H1 (cell line): ENCODE results near the gene CHMP5. TPM values are rescaled to one million over a fixed set of nuclear protein-coding genes. Genes with fewer than 3 reads are reported as not detected.

ENCODE experiments used
- CTCF ChIA-PET: fragments of 300-600 bp; sonication (Branson Sonifier 250); formaldehyde crosslinking; loops from one replicate; lab custom pipeline; 2021; ENCODE audit not compliant: partially characterized antibody; lab: Charles Lee
- POLR2A ChIA-PET: fragments of 300-600 bp; sonication (Branson Sonifier 250); formaldehyde crosslinking; loops from one replicate; lab custom pipeline; 2021; ENCODE audit warnings: inconsistent platforms; ENCODE audit not compliant: partially characterized antibody; lab: Charles Lee
- DNase-seq, 2 experiments: peaks; one replicate each; pipeline versions ENCODE4 v3.0.0 to v3.0.0-alpha.2; 2010 to 2022; ENCODE audit warnings: low spot score in 2 of 2, low read depth in 1 of 2, mixed read lengths in 1 of 2
- FAIRE-seq: peaks from 2 replicates; lab custom pipeline; 2011; peaks lifted over from hg19 to GRCh38; lab: Jason Lieb, UNC
- H2AFZ ChIP-seq: 2 replicates; pipeline ENCODE4 v1.8.1; 2012; ENCODE audit warnings: low read length, inconsistent platforms
- H2AK5ac ChIP-seq: 2 replicates; pipeline ENCODE4 v1.6.1; 2013; ENCODE audit warnings: low read depth, low read length
- H2BK120ac ChIP-seq: replicated peaks from 2 replicates; pipeline ENCODE3; 2013; ENCODE audit warnings: low read depth, low read length, inconsistent platforms
- H2BK12ac ChIP-seq: 2 replicates; pipeline ENCODE4 v1.6.1; 2013; ENCODE audit warnings: low read depth, low read length
- H2BK15ac ChIP-seq: 2 replicates; pipeline ENCODE4 v1.6.1; 2013; ENCODE audit warnings: low read length
- H2BK20ac ChIP-seq: 2 replicates; pipeline ENCODE4 v1.6.1; 2013; ENCODE audit warnings: low read length
- H2BK5ac ChIP-seq: 2 replicates; pipeline ENCODE4 v1.6.1; 2013; ENCODE audit warnings: low read depth, low read length
- H3K14ac ChIP-seq: 2 replicates; pipeline ENCODE4 v1.6.1; 2013; ENCODE audit warnings: inconsistent platforms; ENCODE audit not compliant: insufficient read length
- H3K18ac ChIP-seq: 2 replicates; pipeline ENCODE4 v1.6.1; 2013; ENCODE audit warnings: low read length; ENCODE audit errors: extremely low read depth
- H3K23ac ChIP-seq: 2 replicates; pipeline ENCODE4 v1.6.1; 2013; ENCODE audit warnings: inconsistent platforms; ENCODE audit not compliant: insufficient read length
- H3K23me2 ChIP-seq: 2 replicates; pipeline ENCODE4 v1.6.1; 2013; ENCODE audit warnings: low read depth, low read length
- H3K27ac ChIP-seq: 2 replicates; pipeline ENCODE4 v1.6.1; 2011; ENCODE audit warnings: low read depth, low read length, inconsistent platforms
- H3K27me3 ChIP-seq, 4 experiments: replicated peaks in 1 of 4; 1 replicate in 1 of 4; 2 replicates in 3 of 4; pipeline versions ENCODE4 v1.6.1 to v1.8.1; 2011 to 2013; ENCODE audit warnings: low read length in 3 of 4, mild to moderate bottlenecking in 3 of 4, inconsistent platforms in 2 of 4, mixed read lengths in 2 of 4, moderate library complexity in 1 of 4; ENCODE audit not compliant: control insufficient read depth in 3 of 4, insufficient read depth in 3 of 4; ENCODE audit errors: extremely low read depth in 1 of 4
- H3K36me3 ChIP-seq, 4 experiments: 2 replicates each; pipeline versions ENCODE4 v1.6.1 to v1.8.1; 2011 to 2013; ENCODE audit warnings: mild to moderate bottlenecking in 4 of 4, low read length in 3 of 4, moderate library complexity in 2 of 4, control low read depth in 1 of 4, inconsistent platforms in 1 of 4; ENCODE audit not compliant: insufficient read depth in 4 of 4, control insufficient read depth in 2 of 4
- H3K4ac ChIP-seq: replicated peaks from 2 replicates; pipeline ENCODE3; 2013; ENCODE audit warnings: low read length, low read depth, mixed read lengths, inconsistent platforms; ENCODE audit not compliant: insufficient read length
- H3K4me1 ChIP-seq, 4 experiments: replicated peaks in 1 of 4; 1 replicate in 1 of 4; 2 replicates in 3 of 4; pipeline versions ENCODE4 v1.6.1 to v1.8.1; 2011 to 2013; ENCODE audit warnings: low read length in 3 of 4, inconsistent platforms in 2 of 4, mixed read lengths in 1 of 4; ENCODE audit not compliant: insufficient read depth in 4 of 4, control insufficient read depth in 3 of 4
- H3K4me2 ChIP-seq, 2 experiments: 2 replicates each; pipeline versions ENCODE4 v1.6.1 to v1.8.1; 2011 to 2013; ENCODE audit warnings: low read depth in 2 of 2, low read length in 2 of 2, control low read depth in 1 of 2, inconsistent platforms in 1 of 2, mild to moderate bottlenecking in 1 of 2; ENCODE audit not compliant: insufficient read depth in 1 of 2
- H3K4me3 ChIP-seq, 4 experiments: fragments of 200-600, 300-600 bp in 1 of 4; sonication (generic), shearing (Covaris generic), sonication (Bioruptor Twin) in 1 of 4; 2 replicates each; pipeline versions ENCODE4 v1.5.1 to v1.8.1; 2011 to 2016; ENCODE audit warnings: low read length in 4 of 4, low read depth in 3 of 4, control low read depth in 2 of 4, inconsistent platforms in 2 of 4, mild to moderate bottlenecking in 2 of 4, mixed read lengths in 1 of 4, moderate library complexity in 1 of 4; ENCODE audit not compliant: insufficient read depth in 2 of 4; ENCODE audit errors: extremely low read depth in 1 of 4
- H3K56ac ChIP-seq: replicated peaks from 2 replicates; pipeline ENCODE3; 2013; ENCODE audit warnings: low read depth, mild to moderate bottlenecking, mixed read lengths, low read length, inconsistent platforms; ENCODE audit not compliant: insufficient read length
- H3K79me1 ChIP-seq: 2 replicates; pipeline ENCODE4 v1.6.1; 2013; ENCODE audit warnings: low read depth, low read length, control low read depth
- H3K79me2 ChIP-seq, 2 experiments: 2 replicates each; pipeline versions ENCODE4 v1.6.1 to v1.8.1; 2012 to 2013; ENCODE audit warnings: low read length in 2 of 2, mild to moderate bottlenecking in 2 of 2, inconsistent platforms in 1 of 2; ENCODE audit not compliant: insufficient read depth in 2 of 2, control insufficient read depth in 1 of 2
- H3K9ac ChIP-seq, 4 experiments: replicated peaks in 1 of 4; 1 replicate in 1 of 4; 2 replicates in 3 of 4; pipeline versions ENCODE4 v1.6.1 to v1.8.1; 2011 to 2013; ENCODE audit warnings: low read depth in 3 of 4, low read length in 3 of 4, control low read depth in 2 of 4, mild to moderate bottlenecking in 2 of 4, moderate library complexity in 2 of 4, inconsistent platforms in 1 of 4; ENCODE audit errors: extremely low read depth in 1 of 4
- H3K9me3 ChIP-seq, 2 experiments: 2 replicates each; pipeline versions ENCODE4 v1.6.1 to v1.8.1; 2012 to 2013; ENCODE audit warnings: mild to moderate bottlenecking in 2 of 2, moderate library complexity in 2 of 2, control low read depth in 1 of 2, inconsistent platforms in 1 of 2, low read depth in 1 of 2, low read length in 1 of 2, mixed read lengths in 1 of 2; ENCODE audit not compliant: insufficient read depth in 2 of 2
- H4K20me1 ChIP-seq, 2 experiments: replicated peaks in 1 of 2; 2 replicates each; pipeline versions ENCODE3 to v1.8.1; 2011 to 2013; ENCODE audit warnings: inconsistent platforms in 2 of 2, low read length in 2 of 2, mild to moderate bottlenecking in 1 of 2; ENCODE audit not compliant: insufficient read depth in 2 of 2, control insufficient read depth in 1 of 2
- H4K5ac ChIP-seq: 2 replicates; pipeline ENCODE4 v1.6.1; 2013; ENCODE audit warnings: low read length, low read depth, mixed read lengths, inconsistent platforms; ENCODE audit not compliant: insufficient read length
- H4K8ac ChIP-seq: 2 replicates; pipeline ENCODE4 v1.8.0; 2013; ENCODE audit warnings: mild to moderate bottlenecking, moderate library complexity, low read length, inconsistent platforms; ENCODE audit not compliant: insufficient read depth; ENCODE audit errors: extremely low read depth
- H4K91ac ChIP-seq: replicated peaks from 2 replicates; pipeline ENCODE3; 2013; ENCODE audit warnings: low read length, mixed read lengths, inconsistent platforms; ENCODE audit not compliant: insufficient read length
- CBX8 ChIP-seq: fragments of 300-800, 300-1000 bp; sonication (generic); IDR thresholded peaks from 2 replicates; pipeline ENCODE4 v1.7.1; 2016; ENCODE audit warnings: low read depth, low read length, borderline replicate concordance
- EGR1 ChIP-seq: IDR thresholded peaks from 2 replicates; pipeline ENCODE4 v1.6.1; 2011; ENCODE audit warnings: low read depth, low read length, borderline replicate concordance
- HDAC2 ChIP-seq, 2 experiments: fragments of 300-600 bp in 1 of 2; sonication (generic) in 1 of 2; IDR thresholded peaks; 2 replicates each; pipeline ENCODE4 v1.6.1; 2011 to 2012; ENCODE audit warnings: low read depth in 2 of 2, low read length in 2 of 2, mild to moderate bottlenecking in 2 of 2, moderate library complexity in 2 of 2, borderline replicate concordance in 1 of 2, inconsistent platforms in 1 of 2
- POLR2AphosphoS5 ChIP-seq: IDR thresholded peaks from 2 replicates; pipeline ENCODE4 v1.6.1; 2011; ENCODE audit warnings: low read depth, low read length
- SP1 ChIP-seq: IDR thresholded peaks from 2 replicates; pipeline ENCODE4 v1.6.1; 2011; ENCODE audit warnings: low read depth, low read length
- WGBS, 2 experiments: shearing (Covaris generic) in 1 of 2; methylation state at CpG; one replicate each; pipeline versions ENCODE4 v1.1.6 to v1.1.7; 2013 to 2015; ENCODE audit warnings: low lambda C conversion rate in 2 of 2, mixed read lengths in 2 of 2, inconsistent platforms in 1 of 2, low coverage in 1 of 2, missing lambda C conversion rate in 1 of 2; ENCODE audit not compliant: insufficient replicate concordance in 2 of 2, insufficient coverage in 1 of 2, insufficient read length in 1 of 2; ENCODE audit errors: extremely low coverage in 1 of 2, missing lambda C conversion rate in 1 of 2; 5-methylcytosine and 5-hydroxymethylcytosine counted together
- polyA plus RNA-seq, 7 experiments: library from polyadenylated mRNA; depleted of rRNA in 3 of 7; stranded (reverse) in 5 of 7; unstranded in 2 of 7; fragments of >200 nt in 5 of 7; fragments of 200-250 nt in 2 of 7; gene quantifications; 1 replicate in 5 of 7; 2 replicates in 1 of 7; 4 replicates in 1 of 7; pipeline versions ENCODE4 v1.2.1 to v1.2.3, GENCODE V29; 2011 to 2013; ENCODE audit warnings: missing spikeins in 2 of 7, mixed read lengths in 2 of 7
- total RNA-seq: library from RNA; stranded (reverse); fragmentation: NEBNext Ultra II Directional; extraction: Animal tissue kit (Norgen Biotek cat#: 25700); gene quantifications from 2 replicates; pipeline ENCODE4 v1.2.1, GENCODE V29; 2021

CHMP5 gene
- total and polyA plus RNA-seq, 2 of the 8 experiments (the other 6 are each of a cell fraction or from before 2014, with no cell fraction given): 25.0 to 47.3 TPM

DNA sequence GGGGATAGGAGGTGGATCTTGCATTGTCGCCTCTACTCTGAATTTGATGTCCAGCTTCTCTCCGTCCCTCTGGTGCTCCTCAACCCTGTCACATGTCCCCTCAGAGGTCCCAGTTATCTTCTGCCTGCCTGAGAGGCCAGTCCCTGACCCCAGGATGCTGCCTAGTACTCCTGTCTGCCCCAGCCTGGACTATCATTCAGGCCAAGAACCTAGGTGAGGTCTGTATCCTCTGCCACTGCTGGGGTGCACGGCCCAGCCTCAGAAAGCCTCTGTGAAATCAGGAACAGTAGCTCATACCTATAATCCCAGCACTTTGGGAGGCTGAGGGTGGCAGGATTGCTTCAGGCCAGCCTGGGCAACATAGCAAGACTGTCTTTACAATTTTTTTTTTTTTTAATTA, 16.2 kb upstream of the CHMP5 start:
- DNase-seq: no peak
- Histone ChIP-seq H3K14ac (no peak overlapping the region), H3K27ac (no peak overlapping the region), H4K20me1 (peaks cover 0 to 2% of the 10 kb centered on the region in 2 experiments), H3K79me1 (no peaks in the 10 kb centered on the region), H2BK5ac (no peak overlapping the region), H3K4me1 (no peaks in the 10 kb centered on the region), H3K9ac (no peak overlapping the region), H2BK120ac (no peak overlapping the region), H4K8ac (no peak overlapping the region), H3K23ac (no peak overlapping the region), H2BK12ac (no peak overlapping the region), H3K36me3 (peaks cover 4 to 11% (median 9%) of the 10 kb centered on the region in 4 experiments; a peak in 7 of 8 replicates), H2AK5ac (no peak overlapping the region), H4K5ac (no peak overlapping the region), H2BK15ac (no peak overlapping the region), H3K4me2 (no peak overlapping the region), H3K79me2 (no peaks in the 10 kb centered on the region), H3K18ac (no peak overlapping the region), H3K27me3 (no peaks in the 10 kb centered on the region), H3K56ac (no peak overlapping the region), H3K23me2 (no peaks in the 10 kb centered on the region; the same call in 1 of the 2 replicates), H2BK20ac (no peak overlapping the region), H2AFZ (no peak overlapping the region), H3K4ac (no peak overlapping the region), H3K9me3 (no peaks in the 10 kb centered on the region), H3K4me3 (no peak overlapping the region), H4K91ac (no peak overlapping the region)
- POLR2A ChIA-PET: interaction anchor here (0.6 to 2.2 kb wide), 6 partner anchors 9 to 811 kb away, joined by 3 to 10 read pairs (median 4); partner anchors contain the start of gene SPINK4
- TF ChIP-seq SP1 (no peak), POLR2AphosphoS5 (no peak), HDAC2 (IDR thresholded peaks at IDR 0.05; ENCODE audit: borderline replicate concordance in 1 of 2, low read depth in 2 of 2, low read length in 2 of 2) (no peak), CBX8 (no peak), EGR1 (no peak)
- FAIRE-seq: no peak
- CTCF ChIA-PET: interaction anchor here (0.9 to 2.7 kb wide), 4 partner anchors 9 to 23 kb away, joined by 3 to 13 read pairs (median 3); partner anchors contain the start of gene SPINK4
- WGBS, 2 experiments: 82% methylated on average over 3 of the region's 3 CpGs; no CpG with 5 or more reads in 1 of the 2 experiments
